C4-2B (cell line): ENCODE measurements around the gene LDLRAD3.

Experiments
- H3K27ac ChIP-seq: fragments of 450-650 bp; 2 replicates; pipeline ENCODE4 v1.5.1; 2017
- ZFX ChIP-seq: fragments of 450-650 bp; IDR thresholded peaks from 2 replicates; pipeline ENCODE4 v1.6.1; 2017
- TF ChIP-seq, protein P1 (sequence below): fragments of 450-650 bp; conservative IDR thresholded peaks from 2 replicates; pipeline ENCODE4 v1.5.1; 2017; ENCODE audit warnings: mild to moderate bottlenecking

LDLRAD3 gene

DNA sequence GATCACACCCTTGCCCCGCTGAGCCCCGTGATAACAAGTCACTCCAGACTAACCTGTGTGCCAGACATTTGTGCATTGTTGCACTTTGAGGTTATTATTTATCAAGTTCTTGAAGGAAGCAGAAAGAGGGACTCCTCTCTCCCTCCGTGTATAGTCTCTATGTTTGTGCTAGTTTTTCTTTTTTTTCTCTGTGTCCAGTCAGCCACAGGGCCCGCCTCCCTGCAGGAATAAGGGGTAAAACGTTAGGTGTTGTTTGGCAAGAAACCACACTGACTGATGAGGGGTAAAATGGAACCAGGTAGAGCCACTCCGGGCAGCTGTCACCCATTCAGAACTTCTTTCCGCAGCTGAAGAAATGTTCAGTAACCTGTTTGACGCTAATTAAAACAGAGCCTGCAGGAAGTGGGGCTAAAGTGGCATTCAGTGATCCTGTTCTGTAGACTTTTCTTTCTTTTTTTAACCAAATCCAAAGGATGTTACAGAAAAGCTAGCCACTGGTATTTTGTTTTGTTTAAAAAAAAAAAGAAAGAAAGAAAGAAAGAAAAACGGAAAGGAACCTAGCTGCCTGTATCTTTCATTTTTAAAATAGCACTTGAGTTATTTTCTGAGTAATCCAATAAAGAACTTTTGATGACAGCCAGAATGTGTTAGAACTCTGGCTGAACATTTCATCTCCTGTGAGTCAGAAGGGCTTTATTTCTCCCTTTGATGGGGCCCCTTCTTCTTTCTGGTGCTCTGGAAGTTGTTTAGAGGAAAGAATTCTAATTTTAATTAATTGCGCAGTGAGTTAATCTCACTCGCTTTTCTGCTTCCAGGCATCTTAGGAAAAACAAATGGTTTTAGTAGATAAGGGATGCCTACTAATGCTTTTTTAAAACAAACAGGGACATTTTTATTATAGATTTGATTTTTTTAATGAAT lies 287.2 kb downstream of the LDLRAD3 start:
- H3K27ac ChIP-seq = no peak overlapping the region
- no peak for TF ChIP-seq ZFX
- TF ChIP-seq, protein P1, sequence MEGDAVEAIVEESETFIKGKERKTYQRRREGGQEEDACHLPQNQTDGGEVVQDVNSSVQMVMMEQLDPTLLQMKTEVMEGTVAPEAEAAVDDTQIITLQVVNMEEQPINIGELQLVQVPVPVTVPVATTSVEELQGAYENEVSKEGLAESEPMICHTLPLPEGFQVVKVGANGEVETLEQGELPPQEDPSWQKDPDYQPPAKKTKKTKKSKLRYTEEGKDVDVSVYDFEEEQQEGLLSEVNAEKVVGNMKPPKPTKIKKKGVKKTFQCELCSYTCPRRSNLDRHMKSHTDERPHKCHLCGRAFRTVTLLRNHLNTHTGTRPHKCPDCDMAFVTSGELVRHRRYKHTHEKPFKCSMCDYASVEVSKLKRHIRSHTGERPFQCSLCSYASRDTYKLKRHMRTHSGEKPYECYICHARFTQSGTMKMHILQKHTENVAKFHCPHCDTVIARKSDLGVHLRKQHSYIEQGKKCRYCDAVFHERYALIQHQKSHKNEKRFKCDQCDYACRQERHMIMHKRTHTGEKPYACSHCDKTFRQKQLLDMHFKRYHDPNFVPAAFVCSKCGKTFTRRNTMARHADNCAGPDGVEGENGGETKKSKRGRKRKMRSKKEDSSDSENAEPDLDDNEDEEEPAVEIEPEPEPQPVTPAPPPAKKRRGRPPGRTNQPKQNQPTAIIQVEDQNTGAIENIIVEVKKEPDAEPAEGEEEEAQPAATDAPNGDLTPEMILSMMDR = no peak

DNA sequence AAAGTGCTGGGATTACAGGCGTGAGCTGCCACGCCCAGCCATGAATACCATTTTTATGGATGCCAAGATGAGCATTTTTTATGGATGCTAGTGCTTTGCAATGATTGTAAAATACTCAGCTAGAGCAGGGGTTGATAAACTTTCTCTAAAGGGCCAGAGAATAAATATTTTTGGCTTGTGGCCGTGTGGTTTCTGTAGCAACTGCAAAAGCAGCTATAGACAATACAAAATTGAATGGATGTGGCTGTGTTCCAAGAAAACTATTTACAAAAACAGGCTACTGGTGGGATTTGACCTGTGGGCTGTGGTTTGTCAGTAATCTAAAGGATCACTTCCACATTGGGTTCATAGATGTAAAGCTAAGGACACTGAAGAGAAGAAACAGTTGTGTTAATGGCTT lies 289.3 kb downstream of the LDLRAD3 start:
- TF ChIP-seq ZFX = no peak
- TF ChIP-seq, protein P1 = no peak
- no peak overlapping the region for H3K27ac ChIP-seq

GRCh38 chr11:36234825-36235224 lies 291.0 kb downstream of the LDLRAD3 start:
- TF ChIP-seq, protein P1 = no peak
- TF ChIP-seq ZFX = no peak
- H3K27ac ChIP-seq = no peak overlapping the region

GRCh38 chr11:36235750-36236149 lies 291.9 kb downstream of the LDLRAD3 start:
- no peak overlapping the region for H3K27ac ChIP-seq
- no peak for TF ChIP-seq ZFX
- TF ChIP-seq, protein P1 = no peak

DNA sequence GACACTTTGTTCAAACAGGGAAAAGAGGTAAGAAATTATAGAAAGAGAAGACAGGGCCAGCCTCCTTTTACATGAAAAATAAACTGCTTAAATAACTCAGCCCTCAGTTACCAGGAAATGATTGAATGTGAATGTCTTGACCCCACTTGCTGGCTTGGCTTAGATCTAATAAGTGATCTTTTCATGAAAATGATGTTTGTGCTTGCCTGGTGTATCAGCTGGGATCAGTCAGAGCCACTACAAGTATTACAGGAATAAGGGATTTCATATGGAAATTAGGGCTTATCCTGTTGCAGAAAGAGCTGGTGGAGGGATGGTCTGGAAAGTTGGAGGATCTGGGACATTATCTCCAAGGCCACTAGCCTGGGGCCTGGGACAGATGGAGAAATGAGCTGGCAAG lies 293.5 kb downstream of the LDLRAD3 start:
- no peak overlapping the region for H3K27ac ChIP-seq
- TF ChIP-seq ZFX = no peak
- TF ChIP-seq, protein P1 = no peak

DNA sequence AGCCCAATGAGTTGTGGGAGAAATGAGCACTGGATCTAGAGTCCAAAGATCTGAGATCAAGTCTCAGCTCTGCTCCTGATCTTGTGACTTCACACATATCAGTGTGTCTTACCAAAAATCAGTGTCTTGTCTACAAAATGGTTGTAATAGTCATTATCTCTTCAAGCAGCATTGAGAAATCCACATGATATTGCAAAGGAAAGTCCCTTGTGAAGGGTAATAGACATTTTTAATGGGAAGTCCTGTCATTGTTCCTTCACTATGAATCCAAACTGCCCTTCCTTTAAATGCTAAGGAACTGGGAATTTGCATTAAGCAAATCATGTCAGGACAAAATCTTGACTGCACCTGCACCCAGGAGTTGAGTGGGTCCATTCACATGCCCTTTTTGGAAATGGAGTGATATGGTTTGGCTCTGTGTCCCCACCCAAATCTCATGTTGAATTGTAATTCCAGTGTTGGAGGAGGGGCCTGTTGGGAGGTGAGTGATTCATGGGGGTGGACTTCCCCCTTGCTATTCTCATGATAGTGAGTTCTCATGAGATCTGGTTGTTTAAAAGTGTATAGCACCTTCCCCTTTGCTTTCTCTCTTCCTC lies 294.3 kb downstream of the LDLRAD3 start:
- TF ChIP-seq, protein P1 = no peak
- TF ChIP-seq ZFX = no peak
- H3K27ac ChIP-seq = no peak overlapping the region

- no peak for TF ChIP-seq ZFX
- TF ChIP-seq, protein P1 = no peak
Observed at GRCh38 chr11:36238881-36239280, 295.0 kb downstream of the LDLRAD3 start.

More at GRCh38 chr11:36238881-36239280, 295.0 kb downstream of the LDLRAD3 start:
- H3K27ac ChIP-seq = no peak overlapping the region
